Prostate gland (tissue), 2 donors: ENCODE results near the gene KDM8. TPM values are rescaled to one million over a fixed set of nuclear protein-coding genes. Genes with fewer than 3 reads are reported as not detected.

Experiments
- DNase-seq: peaks from one replicate; pipeline ENCODE4 v3.0.0-alpha.2; 2019; ENCODE audit warnings: low spot score
- H3K27ac ChIP-seq, 2 donors: fragments of 200-600 bp; sonication (generic); 2 replicates each; pipeline ENCODE4 v1.5.1; 2017 to 2019
- H3K27me3 ChIP-seq: fragments of 200-600 bp; sonication (generic); replicated peaks from 2 replicates; pipeline ENCODE4 v1.5.1; 2019; ENCODE audit not compliant: insufficient read depth
- H3K36me3 ChIP-seq, 2 donors: fragments of 200-600 bp; sonication (generic); 1 replicate in 1 of 2; 2 replicates in 1 of 2; pipeline versions ENCODE4 v1.5.1 to v1.8.1; 2017 to 2019
- H3K4me1 ChIP-seq: fragments of 200-600 bp; sonication (generic); replicated peaks from 2 replicates; pipeline ENCODE4 v1.5.1; 2019
- H3K4me3 ChIP-seq, 2 donors: fragments of 200-600 bp; sonication (generic); 2 replicates each; pipeline ENCODE4 v1.5.1; 2017 to 2019
- H3K9me3 ChIP-seq: fragments of 200-600 bp; sonication (generic); 2 replicates; pipeline ENCODE4 v1.5.1; 2017
- POLR2A ChIP-seq: fragments of 450-650 bp; IDR thresholded peaks from one replicate; pipeline ENCODE4 v1.6.1; 2016; ENCODE audit warnings: antibody characterized with exemption, mild to moderate bottlenecking
- POLR2AphosphoS5 ChIP-seq: sonication (generic); formaldehyde crosslinking; IDR thresholded peaks from one replicate; pipeline ENCODE4 v1.6.1; 2017; ENCODE audit warnings: antibody characterized with exemption
- WGBS: methylation state at CpG from one replicate; pipeline ENCODE4 v1.1.5; 2018; 5-methylcytosine and 5-hydroxymethylcytosine counted together
- intact Hi-C: fragments of 100-400 bp; cut with DNase I; formaldehyde crosslinking; loops from one replicate; pipeline ENCODE4 v1.14.2; 2022
- total RNA-seq, 2 donors: library from RNA; depleted of rRNA; stranded (reverse); fragments of >200 nt; gene quantifications; one replicate each; pipeline ENCODE4 v1.1.0, GENCODE V29; 2016
- TF ChIP-seq, protein P1 (sequence below), 4 experiments: fragments of 200-600 bp in 2 of 4; fragments of 450-650 bp in 2 of 4; sonication (generic) in 2 of 4; IDR thresholded peaks; 1 replicate in 3 of 4; 2 replicates in 1 of 4; pipeline ENCODE4 v1.5.1; 2016 to 2019; ENCODE audit warnings: antibody characterized with exemption in 4 of 4, mild to moderate bottlenecking in 2 of 4, moderate library complexity in 2 of 4

Gene KDM8
- total RNA-seq, 2 donors from 2014 or later: 5.6 to 15.3 TPM

DNA sequence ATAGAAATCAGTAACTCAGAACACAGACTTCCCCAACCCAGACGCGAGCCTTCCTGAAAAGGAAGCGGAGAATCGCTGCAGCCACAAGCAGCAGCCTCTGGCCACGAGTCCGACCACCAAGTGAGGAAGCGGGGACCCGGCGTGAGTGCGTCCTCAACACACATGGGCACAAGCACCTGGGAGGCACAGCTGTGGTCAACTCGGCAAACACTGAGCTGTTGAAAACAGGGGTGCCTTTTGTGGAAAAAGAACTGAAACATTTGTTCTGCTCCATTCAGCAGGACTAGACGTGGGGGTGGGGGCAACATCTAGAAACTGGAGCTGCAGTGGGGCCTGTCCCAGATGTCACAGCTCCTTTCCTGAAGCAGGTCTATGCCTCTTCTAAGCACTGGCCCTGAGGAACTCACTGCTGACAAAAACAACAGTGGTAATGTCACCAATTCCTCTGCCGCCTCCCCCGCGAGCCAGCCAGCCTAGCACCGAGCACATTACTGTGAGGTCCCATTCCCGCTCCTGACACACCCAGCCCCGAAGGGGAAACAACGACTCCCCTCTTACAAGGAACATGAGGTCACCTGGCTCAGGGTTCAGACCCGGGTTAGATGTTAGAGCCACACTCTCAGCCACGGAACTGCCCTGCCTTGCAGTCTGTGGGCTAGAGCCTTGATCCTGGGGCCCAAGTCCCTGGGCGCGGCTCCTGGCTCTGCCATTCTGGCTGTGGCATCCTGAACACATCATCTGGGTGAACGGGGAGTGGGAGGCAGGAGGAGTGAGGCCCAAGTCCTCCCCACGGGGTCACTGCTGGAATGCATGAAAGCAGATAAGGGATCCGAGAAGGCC lies 29.0 kb downstream of the KDM8 start:
- Histone ChIP-seq H3K36me3 (peaks cover 0 to 5% of the 10 kb centered on the region in 2 donors), H3K9me3 (no peaks in the 10 kb centered on the region), H3K27me3 (no peaks in the 10 kb centered on the region), H3K4me1 (peaks cover 28% of the 10 kb centered on the region), H3K4me3 (no peak overlapping the region), H3K27ac (peak overlapping the region; percentile 68 to 80)
- WGBS: 84% methylated on average over 26 of the region's 26 CpGs
- DNase-seq: no peak
- intact Hi-C loops: no loop called here
- TF ChIP-seq POLR2AphosphoS5: no peak
- no peak for TF ChIP-seq POLR2A
- TF ChIP-seq, protein P1, sequence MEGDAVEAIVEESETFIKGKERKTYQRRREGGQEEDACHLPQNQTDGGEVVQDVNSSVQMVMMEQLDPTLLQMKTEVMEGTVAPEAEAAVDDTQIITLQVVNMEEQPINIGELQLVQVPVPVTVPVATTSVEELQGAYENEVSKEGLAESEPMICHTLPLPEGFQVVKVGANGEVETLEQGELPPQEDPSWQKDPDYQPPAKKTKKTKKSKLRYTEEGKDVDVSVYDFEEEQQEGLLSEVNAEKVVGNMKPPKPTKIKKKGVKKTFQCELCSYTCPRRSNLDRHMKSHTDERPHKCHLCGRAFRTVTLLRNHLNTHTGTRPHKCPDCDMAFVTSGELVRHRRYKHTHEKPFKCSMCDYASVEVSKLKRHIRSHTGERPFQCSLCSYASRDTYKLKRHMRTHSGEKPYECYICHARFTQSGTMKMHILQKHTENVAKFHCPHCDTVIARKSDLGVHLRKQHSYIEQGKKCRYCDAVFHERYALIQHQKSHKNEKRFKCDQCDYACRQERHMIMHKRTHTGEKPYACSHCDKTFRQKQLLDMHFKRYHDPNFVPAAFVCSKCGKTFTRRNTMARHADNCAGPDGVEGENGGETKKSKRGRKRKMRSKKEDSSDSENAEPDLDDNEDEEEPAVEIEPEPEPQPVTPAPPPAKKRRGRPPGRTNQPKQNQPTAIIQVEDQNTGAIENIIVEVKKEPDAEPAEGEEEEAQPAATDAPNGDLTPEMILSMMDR (IDR thresholded peaks at IDR 0.05): no peak

DNA sequence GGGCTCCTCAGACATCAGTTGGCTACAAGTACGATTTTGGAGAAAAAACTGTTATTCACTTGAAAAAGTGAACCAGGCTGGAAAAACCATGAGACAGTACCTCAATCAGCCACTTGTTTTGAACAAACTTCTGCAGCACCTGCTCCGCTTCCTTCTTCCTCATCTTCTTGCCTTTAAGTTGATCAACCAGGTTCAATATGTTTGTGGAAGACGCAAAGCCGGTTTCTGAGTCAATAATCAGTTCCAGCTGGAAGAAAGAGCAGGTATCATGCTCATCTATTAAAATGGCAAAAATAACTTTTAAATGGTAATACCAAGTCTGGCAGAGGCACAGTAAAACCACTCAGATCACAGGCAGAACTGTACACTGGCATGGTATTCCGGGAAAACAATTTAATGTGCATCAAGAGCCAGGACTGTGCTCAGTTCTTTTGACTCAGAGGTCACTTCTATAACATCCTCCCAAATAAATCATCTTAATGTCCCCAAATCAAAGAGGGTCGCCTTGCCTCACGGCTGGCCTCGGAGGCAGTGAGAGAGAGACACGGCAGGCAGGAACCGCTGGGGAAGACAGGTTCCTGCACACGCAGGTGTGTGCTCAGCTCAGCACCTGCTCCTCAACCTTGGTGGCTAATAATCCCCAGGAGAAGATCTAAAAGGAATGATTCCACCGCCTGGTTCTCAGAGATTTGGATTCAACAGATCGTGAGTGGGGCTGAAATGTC lies 29.7 kb downstream of the KDM8 start:
- WGBS: 48% methylated on average over 13 of the region's 13 CpGs
- Histone ChIP-seq H3K27me3 (no peaks in the 10 kb centered on the region), H3K36me3 (peaks cover 0 to 5% of the 10 kb centered on the region in 2 donors), H3K4me1 (peaks cover 28% of the 10 kb centered on the region), H3K27ac (peak overlapping the region; percentile 68 to 80), H3K4me3 (no peak overlapping the region), H3K9me3 (no peaks in the 10 kb centered on the region)
- peak; percentile 67 for DNase-seq
- intact Hi-C loops: no loop called here
- TF ChIP-seq POLR2A (no peak), POLR2AphosphoS5 (peak; percentile 84)
- TF ChIP-seq, protein P1 (IDR thresholded peaks at IDR 0.05): peak in 2 of 4 experiments; percentile 9 to 29

DNA sequence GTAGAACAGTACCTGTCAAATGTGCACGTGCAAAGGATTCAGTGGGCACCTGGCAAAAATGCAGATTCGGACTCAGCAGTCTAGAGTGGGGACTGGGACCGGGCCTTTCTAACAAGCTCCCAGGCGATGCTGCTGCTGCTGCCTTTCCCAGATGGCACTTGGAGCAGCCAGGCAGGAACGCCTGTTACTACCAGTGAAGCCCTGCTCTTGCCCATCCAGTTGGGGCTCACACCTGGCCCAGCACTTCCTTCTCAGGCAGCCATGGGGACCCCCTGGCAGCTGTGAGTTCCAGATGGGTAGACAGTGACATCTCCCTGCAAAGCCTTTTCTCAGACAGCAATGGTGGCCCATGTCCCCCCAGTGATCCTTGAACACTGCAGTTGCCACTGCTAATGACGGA lies 30.4 kb downstream of the KDM8 start:
- TF ChIP-seq, protein P1 (IDR thresholded peaks at IDR 0.05): no peak
- TF ChIP-seq POLR2A: no peak
- no peak for TF ChIP-seq POLR2AphosphoS5
- DNase-seq: no peak
- Histone ChIP-seq H3K36me3 (peaks cover 0 to 5% of the 10 kb centered on the region in 2 donors), H3K27ac (peak overlapping the region; percentile 56 to 80), H3K9me3 (no peaks in the 10 kb centered on the region), H3K4me1 (peaks cover 28% of the 10 kb centered on the region), H3K4me3 (no peak overlapping the region), H3K27me3 (no peaks in the 10 kb centered on the region)
- intact Hi-C loops: loop anchor here (2.0 kb wide), 1 partner anchor 35 kb away; the partner anchor contains the start of gene NSMCE1
- WGBS: 92% methylated on average over 6 of the region's 6 CpGs

DNA sequence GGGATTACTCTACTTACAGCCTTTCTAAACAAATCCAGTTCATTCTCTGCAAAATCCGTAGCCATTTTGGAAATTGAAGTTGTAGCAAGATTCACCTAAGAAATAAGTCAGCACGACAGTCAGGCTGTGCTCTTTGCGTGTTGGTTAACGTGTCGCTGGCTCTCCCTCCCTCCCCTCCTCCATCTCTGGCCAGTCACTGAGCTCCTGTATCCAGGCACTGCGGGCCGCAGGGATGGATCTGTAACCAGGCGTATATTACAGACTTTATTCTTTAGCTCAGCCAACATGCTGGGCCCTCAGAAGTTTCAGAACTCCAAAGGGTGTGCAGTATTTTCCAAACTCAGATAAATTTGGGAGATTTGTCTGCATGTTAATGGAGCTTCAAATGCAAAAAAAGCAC lies 30.8 kb downstream of the KDM8 start:
- peaks cover 28% of the 10 kb centered on the region for H3K4me1 ChIP-seq
- peak overlapping the region; percentile 56 to 80 for H3K27ac ChIP-seq

More for the DNA sequence above, 30.8 kb downstream of the KDM8 start:
- DNase-seq: no peak
- Histone ChIP-seq H3K9me3 (no peaks in the 10 kb centered on the region), H3K4me3 (no peak overlapping the region), H3K27me3 (no peaks in the 10 kb centered on the region), H3K36me3 (peaks cover 0 to 5% of the 10 kb centered on the region in 2 donors)
- intact Hi-C loops: loop anchor here (2.0 kb wide), 1 partner anchor 35 kb away; the partner anchor contains the start of gene NSMCE1
- WGBS: 92% methylated on average over 8 of the region's 8 CpGs
- TF ChIP-seq, protein P1 (IDR thresholded peaks at IDR 0.05): no peak
- no peak for TF ChIP-seq POLR2A
